Activated CD4-positive, alpha-beta T cell treated with anti-CD3 and anti-CD28 coated beads, Interleukin-2, amount 10 ng/mL, durations not matched to agents 7 days and 5 days (primary cell): ENCODE results near the gene PHLPP1. TPM values are rescaled to one million over a fixed set of nuclear protein-coding genes. Genes with fewer than 3 reads are reported as not detected.
A peak's percentile ranks its signal among the peaks of the same experiment; 100 is the strongest.
"Not testable (repeated sequence)": the region's sequence is repeated elsewhere in the genome, so short reads cannot be mapped to it uniquely, and the experiment has no call there.

Experiments used
- CTCF ChIA-PET: fragments of 350-600 bp; sonication (Branson Sonifier 250); formaldehyde crosslinking; loops from one replicate; lab custom pipeline; 2021; ENCODE audit warnings: antibody characterized with exemption; lab: Charles Lee
- POLR2A ChIA-PET: fragments of 350-600 bp; sonication (Branson Sonifier 250); formaldehyde crosslinking; loops from one replicate; lab custom pipeline; 2021; ENCODE audit warnings: antibody characterized with exemption; lab: Charles Lee
- DNase-seq: peaks from one replicate; pipeline ENCODE4 v3.0.0-alpha.2; 2020
- H3K27ac Mint-ChIP-seq: one replicate; pipeline ENCODE4 v1.8.0; 2021; ENCODE audit warnings: mild to moderate bottlenecking, moderate library complexity, mixed read lengths
- H3K27me3 Mint-ChIP-seq: one replicate; pipeline ENCODE4 v1.8.0; 2021; ENCODE audit warnings: mixed read lengths
- H3K36me3 Mint-ChIP-seq: one replicate; pipeline ENCODE4 v1.8.0; 2021; ENCODE audit warnings: low read depth, mixed read lengths
- H3K4me1 Mint-ChIP-seq: one replicate; pipeline ENCODE4 v1.8.0; 2021; ENCODE audit warnings: mixed read lengths
- H3K4me3 Mint-ChIP-seq: one replicate; pipeline ENCODE4 v1.8.0; 2021; ENCODE audit warnings: mild to moderate bottlenecking, moderate library complexity, mixed read lengths
- H3K9me3 Mint-ChIP-seq: one replicate; pipeline ENCODE4 v1.8.0; 2021; ENCODE audit warnings: mixed read lengths
- total RNA-seq, 2 experiments: library from RNA; stranded (reverse); gene quantifications; one replicate each; pipeline ENCODE4 v1.2.3, GENCODE V29; 2021

PHLPP1 gene
- total RNA-seq, 2 experiments from 2014 or later, result 2.7 to 3.8 TPM

GRCh38 chr18:62709908-62710307 is 5.4 kb upstream of the PHLPP1 start:
- H3K27me3 Mint-ChIP-seq, result peaks cover 15% of the 10 kb centered on the region
- H3K27ac Mint-ChIP-seq, H3K36me3 Mint-ChIP-seq, H3K4me3 Mint-ChIP-seq, H3K9me3 Mint-ChIP-seq, H3K4me1 Mint-ChIP-seq, POLR2A ChIA-PET, DNase-seq: not testable (repeated sequence)
- CTCF ChIA-PET, result interaction anchor here (0.6 to 0.7 kb wide), 5 partner anchors 27 to 515 kb away, joined by 3 to 5 read pairs (median 3); no protein-coding TSS in a partner anchor

- CTCF ChIA-PET, result interaction anchor here (0.6 to 0.7 kb wide), 5 partner anchors 26 to 515 kb away, joined by 3 to 5 read pairs (median 3); no protein-coding TSS in a partner anchor
- H3K4me1 Mint-ChIP-seq, result peaks cover 8% of the 10 kb centered on the region
- no peak for DNase-seq
- peaks cover 15% of the 10 kb centered on the region for H3K27me3 Mint-ChIP-seq
- POLR2A ChIA-PET, result no interaction called here
- H3K9me3 Mint-ChIP-seq, result no peaks in the 10 kb centered on the region
- no peak overlapping the region for H3K27ac Mint-ChIP-seq
- no peaks in the 10 kb centered on the region for H3K36me3 Mint-ChIP-seq
- no peak overlapping the region for H3K4me3 Mint-ChIP-seq
These were observed 4.9 kb upstream of the PHLPP1 start for GRCh38 chr18:62710417-62710816.

GRCh38 chr18:62711781-62712180 is 3.6 kb upstream of the PHLPP1 start:
- ChIA-PET CTCF (interaction anchor here (1.0 kb wide), 1 partner anchor 246 kb away, joined by 3 read pairs; no protein-coding TSS in a partner anchor), POLR2A (no interaction called here)
- H3K27ac Mint-ChIP-seq, result no peak overlapping the region
- no peaks in the 10 kb centered on the region for H3K9me3 Mint-ChIP-seq
- H3K4me1 Mint-ChIP-seq, result peaks cover 8% of the 10 kb centered on the region
- H3K36me3 Mint-ChIP-seq, result no peaks in the 10 kb centered on the region
- no peak overlapping the region for H3K4me3 Mint-ChIP-seq
- DNase-seq, result no peak
- peaks cover 10% of the 10 kb centered on the region for H3K27me3 Mint-ChIP-seq

- peak overlapping the region; percentile 41 for H3K27ac Mint-ChIP-seq
- DNase-seq, result no peak
- ChIA-PET CTCF (no interaction called here), POLR2A (no interaction called here)
- H3K4me3 Mint-ChIP-seq, result peak overlapping the region; percentile 89
- peaks cover 22% of the 10 kb centered on the region for H3K27me3 Mint-ChIP-seq
- no peaks in the 10 kb centered on the region for H3K36me3 Mint-ChIP-seq
- H3K9me3 Mint-ChIP-seq, result no peaks in the 10 kb centered on the region
- H3K4me1 Mint-ChIP-seq, result peaks cover 21% of the 10 kb centered on the region
These were observed 1.6 kb upstream of the PHLPP1 start for GRCh38 chr18:62713651-62714247.

- Mint-ChIP-seq H3K27ac (peak overlapping the region; percentile 89), H3K9me3 (no peaks in the 10 kb centered on the region), H3K36me3 (no peaks in the 10 kb centered on the region), H3K27me3 (peaks cover 24% of the 10 kb centered on the region), H3K4me1 (peaks cover 27% of the 10 kb centered on the region), H3K4me3 (peak overlapping the region; percentile 89)
- ChIA-PET CTCF (interaction anchor here (0.6 to 2.8 kb wide), 16 partner anchors 12 to 724 kb away, joined by 3 to 21 read pairs (median 3); no protein-coding TSS in a partner anchor), POLR2A (interaction anchor here (0.6 kb wide), 1 partner anchor 47 kb away, joined by 3 read pairs; no protein-coding TSS in a partner anchor)
- peak; percentile 88 for DNase-seq
These were observed 488 bp upstream of the PHLPP1 start for GRCh38 chr18:62714671-62715435.

- Mint-ChIP-seq H3K4me3 (peak overlapping the region; percentile 89), H3K9me3 (no peaks in the 10 kb centered on the region), H3K27ac (peak overlapping the region; percentile 74), H3K27me3 (peaks cover 25% of the 10 kb centered on the region), H3K4me1 (peaks cover 27% of the 10 kb centered on the region), H3K36me3 (no peaks in the 10 kb centered on the region)
- DNase-seq, result peak; percentile 65
- CTCF ChIA-PET, result interaction anchor here (0.8 to 2.8 kb wide), 10 partner anchors 16 to 343 kb away, joined by 3 to 21 read pairs (median 3); no protein-coding TSS in a partner anchor
- POLR2A ChIA-PET, result no interaction called here
These were observed 646 bp downstream of the PHLPP1 start for GRCh38 chr18:62715759-62716615.

GRCh38 chr18:62716619-62717168 is 1.4 kb downstream of the PHLPP1 start:
- H3K27ac Mint-ChIP-seq, result peak overlapping the region; percentile 81
- peak; percentile 20 for DNase-seq
- peaks cover 27% of the 10 kb centered on the region for H3K4me1 Mint-ChIP-seq
- peaks cover 25% of the 10 kb centered on the region for H3K27me3 Mint-ChIP-seq
- ChIA-PET CTCF (interaction anchor here (0.9 to 2.8 kb wide), 7 partner anchors 16 to 343 kb away, joined by 3 to 21 read pairs (median 3); no protein-coding TSS in a partner anchor), POLR2A (no interaction called here)
- no peaks in the 10 kb centered on the region for H3K36me3 Mint-ChIP-seq
- peak overlapping the region; percentile 64 for H3K4me3 Mint-ChIP-seq
- no peaks in the 10 kb centered on the region for H3K9me3 Mint-ChIP-seq

- H3K4me1 Mint-ChIP-seq, result peaks cover 27% of the 10 kb centered on the region
- H3K9me3 Mint-ChIP-seq, result no peaks in the 10 kb centered on the region
- POLR2A ChIA-PET, result interaction anchor here (0.6 kb wide), 1 partner anchor 14 kb away, joined by 3 read pairs; no protein-coding TSS in a partner anchor
- H3K36me3 Mint-ChIP-seq, result no peaks in the 10 kb centered on the region
- CTCF ChIA-PET, result interaction anchor here (0.9 to 2.8 kb wide), 5 partner anchors 130 to 342 kb away, joined by 3 to 21 read pairs (median 3); no protein-coding TSS in a partner anchor
- H3K27me3 Mint-ChIP-seq, result peaks cover 26% of the 10 kb centered on the region
- DNase-seq, result peak; percentile 44
- H3K27ac Mint-ChIP-seq, result peak overlapping the region; percentile 81
- peak overlapping the region; percentile 64 for H3K4me3 Mint-ChIP-seq
These were observed 2.0 kb downstream of the PHLPP1 start for GRCh38 chr18:62717169-62717924.

GRCh38 chr18:62717925-62718800 is 2.8 kb downstream of the PHLPP1 start:
- Mint-ChIP-seq H3K4me3 (peak overlapping the region; percentile 64), H3K9me3 (no peaks in the 10 kb centered on the region), H3K27ac (no peak overlapping the region), H3K4me1 (peaks cover 27% of the 10 kb centered on the region), H3K27me3 (peaks cover 25% of the 10 kb centered on the region), H3K36me3 (no peaks in the 10 kb centered on the region)
- DNase-seq, result no peak
- ChIA-PET CTCF (interaction anchor here (1.5 kb wide), 1 partner anchor 144 kb away, joined by 3 read pairs; no protein-coding TSS in a partner anchor), POLR2A (interaction anchor here (0.6 kb wide), 1 partner anchor 13 kb away, joined by 3 read pairs; no protein-coding TSS in a partner anchor)

GRCh38 chr18:62720048-62720447 is 4.7 kb downstream of the PHLPP1 start:
- CTCF ChIA-PET, result no interaction called here
- Mint-ChIP-seq H3K27ac (no peak overlapping the region), H3K4me3 (no peak overlapping the region), H3K36me3 (no peaks in the 10 kb centered on the region), H3K4me1 (peaks cover 19% of the 10 kb centered on the region), H3K9me3 (no peaks in the 10 kb centered on the region), H3K27me3 (peaks cover 24% of the 10 kb centered on the region)
- no peak for DNase-seq
- POLR2A ChIA-PET, result no interaction called here
